SJSA1 (cell line): ENCODE data around the gene TMEM92. TPM values are rescaled to one million over a fixed set of nuclear protein-coding genes. Genes with fewer than 3 reads are reported as not detected.

Source experiments
- DNase-seq, 2 experiments: peaks; one replicate each; pipeline ENCODE4 v3.0.0-alpha.2; 2015 to 2020; ENCODE audit warnings: low spot score in 2 of 2, low read depth in 1 of 2
- H3K27ac ChIP-seq: fragments of 250-450 bp; sonication (Bioruptor Pico); 2 replicates; pipeline ENCODE4 v1.5.1; 2020; ENCODE audit warnings: mild to moderate bottlenecking, moderate library complexity
- H3K27me3 ChIP-seq: fragments of 250-450 bp; sonication (Bioruptor Pico); replicated peaks from 2 replicates; pipeline ENCODE4 v1.5.1; 2020; ENCODE audit warnings: mild to moderate bottlenecking, moderate library complexity
- H3K36me3 ChIP-seq: fragments of 250-450 bp; sonication (Bioruptor Pico); 2 replicates; pipeline ENCODE4 v1.5.1; 2020; ENCODE audit warnings: mild to moderate bottlenecking
- H3K4me1 ChIP-seq: fragments of 250-450 bp; sonication (Bioruptor Pico); replicated peaks from 2 replicates; pipeline ENCODE4 v1.6.1; 2021; ENCODE audit warnings: mild to moderate bottlenecking
- H3K4me3 ChIP-seq: fragments of 250-450 bp; sonication (Bioruptor Pico); 2 replicates; pipeline ENCODE4 v1.5.1; 2020; ENCODE audit warnings: mild to moderate bottlenecking
- H3K9me3 ChIP-seq: fragments of 250-450 bp; sonication (Bioruptor Pico); replicated peaks from 2 replicates; pipeline ENCODE4 v1.5.1; 2020; ENCODE audit warnings: mild to moderate bottlenecking
- total RNA-seq: library from RNA; depleted of rRNA; stranded (reverse); fragments of >200 nt; shearing (Covaris generic); gene quantifications from 2 replicates; pipeline ENCODE4 v1.2.3, GENCODE V29; 2014; rRNA removed

TMEM92 gene
- total RNA-seq, 1 experiment from 2014 or later: 0.05 TPM

DNA sequence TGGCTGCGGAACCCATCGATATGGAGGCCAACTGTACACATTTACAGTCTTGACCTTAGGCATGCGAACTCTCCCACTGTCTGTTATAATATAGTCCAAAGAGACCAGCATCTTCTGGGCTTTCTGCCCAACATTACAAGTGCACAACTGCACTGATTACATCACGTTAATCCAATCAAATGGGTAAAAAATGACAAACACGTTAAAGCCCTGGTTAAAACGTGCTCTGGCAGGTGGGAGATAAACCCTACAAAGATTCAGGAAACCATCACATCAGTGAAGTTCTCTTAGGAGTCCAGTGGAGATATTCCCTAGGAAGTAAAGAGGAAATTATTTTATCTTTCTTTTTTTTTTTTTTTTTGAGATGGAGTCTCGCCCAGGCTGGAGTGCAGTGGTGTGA lies 48.0 kb downstream of the TMEM92 start:
- H3K9me3 ChIP-seq: no peaks in the 10 kb centered on the region
- no peak overlapping the region for H3K4me3 ChIP-seq
- DNase-seq: no peak
- no peaks in the 10 kb centered on the region for H3K27me3 ChIP-seq
- H3K36me3 ChIP-seq: no peaks in the 10 kb centered on the region
- H3K4me1 ChIP-seq: no peaks in the 10 kb centered on the region
- no peak overlapping the region for H3K27ac ChIP-seq

DNA sequence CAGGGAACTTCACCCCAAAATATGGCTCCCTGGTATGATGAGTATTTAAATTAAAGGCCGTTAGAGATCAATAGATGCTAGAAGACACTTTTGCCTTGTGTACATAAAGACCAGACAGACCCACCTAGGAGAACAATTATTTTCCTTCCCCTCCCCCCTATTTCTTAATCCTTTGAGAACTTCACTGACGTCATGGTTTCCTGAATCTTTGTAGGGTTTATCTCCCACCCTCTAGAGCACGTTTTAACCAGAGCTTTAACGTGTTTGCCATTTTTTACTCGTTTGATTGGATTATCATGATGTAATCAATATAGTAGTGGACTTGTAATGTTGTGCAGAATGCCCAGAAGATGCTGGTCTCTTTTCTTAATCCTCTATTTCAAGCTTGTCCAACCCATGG lies 48.8 kb downstream of the TMEM92 start:
- Histone ChIP-seq H3K4me1 (no peaks in the 10 kb centered on the region), H3K9me3 (no peaks in the 10 kb centered on the region), H3K36me3 (no peaks in the 10 kb centered on the region), H3K27ac (no peak overlapping the region), H3K4me3 (no peak overlapping the region), H3K27me3 (no peaks in the 10 kb centered on the region)
- no peak for DNase-seq

DNA sequence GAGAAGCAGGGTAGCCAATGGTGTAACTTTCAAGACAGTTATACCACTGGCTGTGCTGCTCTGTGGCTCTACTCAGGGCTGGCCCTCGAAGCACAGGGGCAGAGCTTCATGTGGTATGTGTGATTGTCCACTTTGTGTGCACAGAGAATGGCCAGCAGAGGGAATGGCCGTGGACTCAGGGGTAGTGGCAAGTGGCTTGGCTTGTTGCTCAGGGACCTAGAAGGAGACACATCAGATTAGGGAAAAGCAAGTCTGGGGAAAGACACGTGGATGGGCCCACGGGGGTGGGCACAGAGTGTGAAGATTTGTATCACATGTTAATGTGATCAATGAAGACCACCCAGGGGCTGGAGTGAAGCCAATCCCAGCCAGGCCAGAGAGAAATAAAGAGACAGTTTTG lies 51.6 kb downstream of the TMEM92 start:
- DNase-seq: no peak
- no peaks in the 10 kb centered on the region for H3K36me3 ChIP-seq
- H3K27me3 ChIP-seq: no peaks in the 10 kb centered on the region
- H3K27ac ChIP-seq: no peak overlapping the region
- no peak overlapping the region for H3K4me3 ChIP-seq
- no peaks in the 10 kb centered on the region for H3K4me1 ChIP-seq
- H3K9me3 ChIP-seq: no peaks in the 10 kb centered on the region

DNA sequence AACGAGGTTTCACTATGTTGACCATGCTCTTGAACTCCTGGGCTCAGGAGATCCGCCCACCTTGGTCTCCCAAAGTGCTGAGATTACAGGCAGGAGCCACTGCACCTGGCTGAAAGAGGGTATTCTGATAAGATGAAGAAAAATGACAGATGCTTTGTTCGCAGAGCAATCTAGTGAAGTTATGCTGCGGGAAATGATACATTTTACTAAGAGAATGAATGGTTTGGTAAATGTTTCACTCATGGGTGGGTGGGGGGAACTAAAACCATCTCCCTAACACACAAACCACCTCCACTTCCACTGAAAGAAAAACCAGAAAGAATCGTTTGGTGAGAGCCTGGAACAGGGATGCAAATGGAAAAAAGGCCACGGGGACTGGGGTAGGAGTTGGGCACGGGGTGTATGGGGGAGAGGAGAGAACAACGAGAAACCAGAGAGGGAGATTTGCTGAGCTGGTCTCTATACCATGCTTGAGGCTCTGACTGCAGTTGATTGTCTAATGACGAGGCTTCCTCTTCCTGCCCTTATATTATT lies 52.6 kb downstream of the TMEM92 start:
- H3K4me1 ChIP-seq: no peaks in the 10 kb centered on the region
- no peaks in the 10 kb centered on the region for H3K27me3 ChIP-seq
- no peak overlapping the region for H3K4me3 ChIP-seq
- no peak for DNase-seq
- no peaks in the 10 kb centered on the region for H3K9me3 ChIP-seq
- no peak overlapping the region for H3K27ac ChIP-seq
- no peaks in the 10 kb centered on the region for H3K36me3 ChIP-seq

DNA sequence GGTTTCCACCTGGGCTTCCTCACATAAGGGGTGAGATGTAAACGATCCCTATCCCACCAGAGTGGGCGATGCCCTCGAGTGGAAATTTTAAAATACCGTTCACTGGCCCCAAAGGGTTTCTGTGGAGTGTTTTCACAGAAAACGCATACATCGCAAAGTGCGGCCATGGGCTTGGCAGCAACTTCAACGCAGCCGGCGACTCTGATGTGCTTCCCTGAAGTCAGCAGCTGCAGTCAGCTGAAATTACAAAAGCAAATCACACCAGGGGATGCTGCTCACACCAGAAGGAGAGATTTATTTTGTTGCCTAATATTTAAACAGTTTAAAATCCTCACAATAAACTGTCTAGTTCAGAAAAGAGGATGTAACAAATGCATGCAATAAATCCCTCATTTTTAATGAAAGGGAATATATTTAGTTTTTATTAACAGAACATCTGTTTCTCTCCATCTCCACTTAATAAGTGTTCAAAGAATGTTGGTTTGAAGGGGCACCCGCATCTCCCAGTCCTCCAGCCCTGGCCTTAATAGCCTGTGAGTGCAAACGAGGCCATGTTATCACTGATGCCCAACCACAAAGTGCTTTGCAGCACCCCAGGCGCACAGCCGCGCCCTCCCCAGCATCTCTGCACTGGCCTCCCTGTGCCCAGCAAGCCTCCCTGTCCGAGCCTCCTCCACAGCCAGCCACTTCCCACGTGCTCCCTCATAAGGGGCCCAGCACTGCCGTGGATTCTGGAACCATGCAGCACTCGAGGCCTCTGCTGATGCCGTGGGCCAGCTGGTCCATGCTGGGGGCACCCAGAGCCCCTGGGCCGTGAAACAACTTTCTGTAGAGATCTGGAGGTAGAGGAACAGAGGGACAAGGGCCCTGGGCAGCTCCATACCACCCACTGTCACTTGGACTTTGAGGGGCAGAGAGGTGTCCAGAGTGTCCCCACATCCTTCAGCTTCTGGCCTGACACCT lies 54.4 kb downstream of the TMEM92 start:
- H3K27ac ChIP-seq: no peak overlapping the region
- H3K36me3 ChIP-seq: no peaks in the 10 kb centered on the region
- H3K9me3 ChIP-seq: no peaks in the 10 kb centered on the region
- H3K4me3 ChIP-seq: no peak overlapping the region
- H3K4me1 ChIP-seq: no peaks in the 10 kb centered on the region
- no peak for DNase-seq
- no peaks in the 10 kb centered on the region for H3K27me3 ChIP-seq

- no peaks in the 10 kb centered on the region for H3K9me3 ChIP-seq
- no peak overlapping the region for H3K4me3 ChIP-seq
- DNase-seq: no peak
- no peaks in the 10 kb centered on the region for H3K36me3 ChIP-seq
- H3K27ac ChIP-seq: no peak overlapping the region
- no peaks in the 10 kb centered on the region for H3K4me1 ChIP-seq
- H3K27me3 ChIP-seq: no peaks in the 10 kb centered on the region
These were observed 55.5 kb downstream of the TMEM92 start for GRCh38 chr17:50329716-50330115.

GRCh38 chr17:50330151-50330775 lies 56.0 kb downstream of the TMEM92 start:
- DNase-seq: no peak
- Histone ChIP-seq H3K9me3 (no peaks in the 10 kb centered on the region), H3K27me3 (0 out of 2 replicates have a peak, but pooled peaks cover 2% of the 10 kb centered on the region), H3K4me1 (no peaks in the 10 kb centered on the region), H3K36me3 (no peaks in the 10 kb centered on the region), H3K4me3 (no peak overlapping the region), H3K27ac (no peak overlapping the region)

Other genes starting within 250 kb of the TMEM92 start
- 142 and 195 TPM in 2 replicates for gene ITGA3, start 218.4 kb upstream of the TMEM92 start, total RNA-seq
- 22.2 and 25.3 TPM in 2 replicates for gene PDK2, start 179.1 kb upstream of the TMEM92 start, total RNA-seq
- gene SAMD14, start 144.3 kb upstream of the TMEM92 start, total RNA-seq: 0.11 TPM in 1 of 2 replicates, not detected in the other
- 69.4 and 70.1 TPM in 2 replicates for gene PPP1R9B, start 123.8 kb upstream of the TMEM92 start, total RNA-seq
- 2.4 TPM in 1 of 2 replicates, not detected in the other for gene SGCA, start 108.5 kb upstream of the TMEM92 start, total RNA-seq
- gene COL1A1, start 72.8 kb upstream of the TMEM92 start, total RNA-seq: 957 and 2,133 TPM in 2 replicates
- gene XYLT2, start 71.7 kb downstream of the TMEM92 start, total RNA-seq: 27.7 and 41.8 TPM in 2 replicates
- gene MRPL27, start 98.7 kb downstream of the TMEM92 start, total RNA-seq: 88.5 and 115 TPM in 2 replicates
- 24.1 and 54.5 TPM in 2 replicates for gene EME1, start 98.8 kb downstream of the TMEM92 start, total RNA-seq
- gene LRRC59, start 123.1 kb downstream of the TMEM92 start, total RNA-seq: 321 and 329 TPM in 2 replicates
- gene ACSF2, start 151.8 kb downstream of the TMEM92 start, total RNA-seq: 14.9 and 26.5 TPM in 2 replicates
- gene CHAD, start 194.4 kb downstream of the TMEM92 start, total RNA-seq: not detected in 2 replicates
- gene RSAD1, start 204.4 kb downstream of the TMEM92 start, total RNA-seq: 10.0 and 15.8 TPM in 2 replicates
- not detected in 2 replicates for gene MYCBPAP, start 234.0 kb downstream of the TMEM92 start, total RNA-seq